Fibroblast of mammary gland (primary cell): ENCODE data around the gene CLMN.

Source experiments
- DNase-seq: peaks from one replicate; pipeline ENCODE4 v3.0.0-alpha.2; 2010; ENCODE audit warnings: low read depth
- H3K4me3 ChIP-seq: 2 replicates; pipeline ENCODE4 v1.5.1; 2011; ENCODE audit warnings: low read depth, mild to moderate bottlenecking, low read length, moderate library complexity; ENCODE audit not compliant: control insufficient read depth
- TF ChIP-seq, protein P1 (sequence below): conservative IDR thresholded peaks from 2 replicates; pipeline ENCODE4 v1.5.1; 2011; ENCODE audit warnings: low read depth, low read length, inconsistent platforms; ENCODE audit not compliant: control insufficient read depth, insufficient read depth

The CLMN gene

DNA sequence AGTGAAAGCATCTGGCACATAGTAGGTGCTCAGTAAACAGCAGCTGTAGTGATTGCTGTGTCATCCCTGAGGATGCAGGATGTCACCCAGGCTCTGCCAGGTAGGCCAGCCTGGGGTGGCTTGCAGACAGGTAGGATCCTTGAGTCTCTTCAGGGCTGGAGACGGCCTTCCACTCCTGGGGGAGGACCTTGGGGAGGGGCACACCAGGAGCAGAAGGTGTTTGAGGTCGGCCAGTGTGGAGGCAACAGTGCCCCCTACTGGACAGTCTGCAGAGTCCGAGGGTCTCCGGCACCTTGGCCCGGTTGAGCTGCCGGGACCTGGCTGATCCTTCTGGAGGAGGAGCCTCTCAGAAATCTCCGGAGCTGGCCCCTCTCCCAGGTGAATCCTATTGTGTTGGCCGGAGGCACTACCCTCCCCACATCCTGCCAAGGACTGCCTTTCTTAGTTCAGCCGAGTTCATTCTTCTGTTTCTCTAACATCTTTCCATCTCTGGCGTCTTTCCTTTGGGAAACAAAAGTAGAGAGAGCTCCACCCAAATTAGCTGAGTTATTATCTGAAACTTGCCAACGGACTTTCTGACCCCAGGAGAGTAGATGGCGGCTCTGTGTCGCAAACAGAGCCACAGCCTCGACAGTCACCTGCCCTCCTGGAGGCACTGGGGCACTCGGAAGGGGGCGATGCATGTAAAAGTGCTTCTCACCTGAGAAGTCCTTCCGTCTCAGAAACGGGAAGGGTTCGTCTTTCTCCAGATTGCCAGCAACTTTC is 41.8 kb upstream of the CLMN start:
- H3K4me3 ChIP-seq, result no peak overlapping the region
- TF ChIP-seq, protein P1, sequence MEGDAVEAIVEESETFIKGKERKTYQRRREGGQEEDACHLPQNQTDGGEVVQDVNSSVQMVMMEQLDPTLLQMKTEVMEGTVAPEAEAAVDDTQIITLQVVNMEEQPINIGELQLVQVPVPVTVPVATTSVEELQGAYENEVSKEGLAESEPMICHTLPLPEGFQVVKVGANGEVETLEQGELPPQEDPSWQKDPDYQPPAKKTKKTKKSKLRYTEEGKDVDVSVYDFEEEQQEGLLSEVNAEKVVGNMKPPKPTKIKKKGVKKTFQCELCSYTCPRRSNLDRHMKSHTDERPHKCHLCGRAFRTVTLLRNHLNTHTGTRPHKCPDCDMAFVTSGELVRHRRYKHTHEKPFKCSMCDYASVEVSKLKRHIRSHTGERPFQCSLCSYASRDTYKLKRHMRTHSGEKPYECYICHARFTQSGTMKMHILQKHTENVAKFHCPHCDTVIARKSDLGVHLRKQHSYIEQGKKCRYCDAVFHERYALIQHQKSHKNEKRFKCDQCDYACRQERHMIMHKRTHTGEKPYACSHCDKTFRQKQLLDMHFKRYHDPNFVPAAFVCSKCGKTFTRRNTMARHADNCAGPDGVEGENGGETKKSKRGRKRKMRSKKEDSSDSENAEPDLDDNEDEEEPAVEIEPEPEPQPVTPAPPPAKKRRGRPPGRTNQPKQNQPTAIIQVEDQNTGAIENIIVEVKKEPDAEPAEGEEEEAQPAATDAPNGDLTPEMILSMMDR, result peak; percentile 66
- peak; percentile 44 for DNase-seq

DNA sequence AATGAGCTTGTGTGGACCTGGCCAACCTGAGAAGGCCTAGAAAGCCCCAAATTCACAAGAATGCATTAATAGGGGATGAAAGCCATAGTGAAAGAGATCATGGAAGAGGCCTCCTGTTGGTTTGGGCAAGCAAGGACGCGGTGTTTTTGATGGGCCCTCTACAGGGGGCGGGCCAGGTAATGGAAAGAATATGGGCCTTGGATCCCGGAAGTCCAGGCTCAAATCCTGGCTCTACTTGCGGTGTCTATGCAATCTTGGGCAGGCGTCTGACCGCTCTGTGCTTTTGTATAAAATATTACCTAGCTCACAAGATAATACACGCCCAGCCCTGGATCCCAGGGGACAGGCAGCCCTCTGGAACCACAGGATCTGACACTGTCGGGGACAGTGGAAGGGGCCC is 41.1 kb upstream of the CLMN start:
- no peak for DNase-seq
- TF ChIP-seq, protein P1, result no peak
- no peak overlapping the region for H3K4me3 ChIP-seq

DNA sequence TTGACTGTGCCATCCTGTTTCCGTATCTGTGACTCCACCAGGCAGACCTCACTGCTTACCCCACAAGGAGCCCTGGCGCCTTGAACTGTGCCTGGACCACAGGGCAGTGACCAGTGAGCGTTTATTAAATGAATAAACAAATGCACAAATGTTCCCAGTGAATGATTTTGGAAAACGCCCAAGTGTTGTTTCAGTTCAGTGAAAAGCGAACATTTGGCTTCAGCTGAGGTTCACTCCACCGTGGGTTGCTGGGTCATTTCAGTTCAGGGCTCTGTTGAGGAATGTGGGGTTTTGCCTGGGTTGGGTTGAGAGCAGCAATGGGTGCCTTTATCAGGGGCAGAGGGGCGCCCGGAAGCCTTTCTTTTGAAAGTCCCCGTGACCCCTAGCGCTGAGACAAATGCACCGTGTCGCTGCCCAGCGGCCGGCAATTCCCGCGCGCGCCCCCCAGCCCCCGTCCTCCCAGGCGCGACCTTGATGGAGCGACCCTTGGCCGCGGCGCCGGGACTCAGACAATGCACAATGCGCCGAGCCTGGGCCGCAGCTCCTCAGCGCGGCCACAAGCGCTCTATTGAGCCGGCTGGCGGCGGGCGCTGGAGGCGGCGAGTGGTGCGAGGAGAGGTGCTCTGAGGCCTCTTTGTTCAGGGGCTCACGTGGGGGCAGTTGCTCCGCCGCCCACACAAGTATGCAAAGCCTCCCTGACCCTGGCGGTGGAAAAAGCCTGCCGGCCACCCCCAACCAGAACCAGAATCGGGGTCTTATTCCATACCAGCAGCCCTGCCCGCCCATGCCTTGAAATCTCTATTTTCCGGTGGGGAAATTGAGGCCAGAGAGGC is 40.5 kb upstream of the CLMN start:
- DNase-seq, result no peak
- TF ChIP-seq, protein P1, result no peak
- no peak overlapping the region for H3K4me3 ChIP-seq

DNA sequence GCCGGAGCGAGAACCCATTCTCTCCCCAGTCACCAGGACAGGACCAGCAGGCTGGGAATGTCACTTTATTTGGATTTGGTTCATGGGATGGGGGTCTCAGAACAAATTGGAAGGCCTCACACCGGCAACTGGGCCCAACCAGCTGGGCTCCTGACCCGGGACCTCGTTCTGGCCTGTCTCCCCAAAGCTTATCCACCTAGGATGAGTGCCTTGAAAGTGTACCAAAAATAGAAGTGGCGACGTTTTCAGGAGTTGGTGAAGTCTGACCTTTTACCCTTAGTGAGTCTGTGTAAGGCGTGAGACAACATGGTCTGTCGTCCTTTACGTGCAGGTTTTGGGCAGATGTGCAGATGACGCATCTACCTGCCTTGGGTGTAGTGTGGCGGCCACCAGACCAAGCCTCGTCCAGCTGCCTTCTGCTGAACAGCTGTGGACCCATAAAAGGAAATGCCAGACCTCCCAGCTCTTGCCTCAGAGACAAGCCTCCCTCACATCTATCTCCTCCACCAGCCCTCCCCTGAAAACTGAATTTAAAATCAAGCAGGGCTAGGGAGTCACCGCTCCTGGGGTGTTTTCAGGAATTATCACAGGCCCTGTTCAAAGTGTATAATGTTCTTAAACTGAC is 36.6 kb upstream of the CLMN start:
- TF ChIP-seq, protein P1, result no peak
- no peak overlapping the region for H3K4me3 ChIP-seq
- no peak for DNase-seq

DNA sequence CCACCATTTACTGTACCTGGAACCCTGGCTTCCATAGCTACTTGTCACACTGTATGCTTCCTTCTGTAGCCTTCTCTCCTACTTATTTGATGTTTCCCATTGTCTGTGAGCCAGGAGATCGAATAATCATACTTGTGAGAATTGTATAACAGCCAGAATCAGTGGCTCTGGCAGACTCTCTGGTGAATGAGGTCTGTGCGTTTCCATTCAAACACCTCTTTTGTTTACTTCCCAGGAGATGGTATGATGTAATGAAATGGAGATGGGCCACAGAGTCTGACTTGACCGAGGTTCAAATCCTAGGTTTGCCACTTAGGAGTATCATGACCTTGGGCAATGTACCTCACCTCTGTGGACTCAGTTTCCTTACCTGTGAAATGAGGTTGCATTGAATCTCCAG is 35.7 kb upstream of the CLMN start:
- DNase-seq, result no peak
- TF ChIP-seq, protein P1, result no peak

DNA sequence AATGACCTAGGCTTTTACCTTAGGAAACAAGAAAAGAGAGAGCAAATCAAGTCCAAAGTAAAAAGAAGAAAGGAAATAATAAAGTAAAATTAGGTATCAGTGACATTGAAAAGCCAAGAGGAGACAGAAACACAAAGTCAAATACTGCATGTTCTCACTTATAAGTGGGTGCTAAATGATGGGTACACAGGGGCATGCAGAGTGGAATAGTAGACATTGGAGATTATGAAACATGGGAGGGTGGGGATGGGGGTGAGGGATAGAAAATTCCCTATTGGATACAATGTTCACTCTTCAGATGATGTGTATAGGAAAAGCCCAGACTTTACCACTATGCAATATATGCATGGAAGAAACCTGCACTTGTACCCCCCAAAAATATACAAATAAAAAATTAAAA is 35.1 kb upstream of the CLMN start:
- DNase-seq, result no peak
- H3K4me3 ChIP-seq, result no peak overlapping the region
- TF ChIP-seq, protein P1, result no peak

More for the DNA sequence above, 35.7 kb upstream of the CLMN start:
- H3K4me3 ChIP-seq, result no peak overlapping the region
